Pancreas (tissue), 10 donors: ENCODE measurements around the gene HAND2. TPM values are rescaled to one million over a fixed set of nuclear protein-coding genes. Genes with fewer than 3 reads are reported as not detected.

Source experiments
- ATAC-seq, 4 donors: fragments of 200-7000 bp; cut with Tn5 transposase; one replicate each; pipeline versions ENCODE4 v1.8.0 to v1.9.1; 2020; ENCODE audit warnings: mild to moderate bottlenecking in 4 of 4, moderate library complexity in 4 of 4
- DNase-seq, 6 donors: peaks; one replicate each; pipeline ENCODE4 v3.0.0-alpha.2; 2020
- FAIRE-seq: peaks from 2 replicates; lab custom pipeline; 2012; peaks lifted over from hg19 to GRCh38; lab: Jason Lieb, UNC
- H3K27ac ChIP-seq, 4 donors: fragments of 200-600 bp; sonication (generic); 1 replicate in 3 of 4; 2 replicates in 1 of 4; pipeline versions ENCODE4 v1.5.0 to v1.8.0; 2020
- H3K27me3 ChIP-seq, 4 donors: fragments of 200-600 bp; one replicate each; pipeline ENCODE4 v1.8.0; 2021
- H3K36me3 ChIP-seq, 3 donors: fragments of 200-600 bp; sonication (generic) in 1 of 3; one replicate each; pipeline versions ENCODE4 v1.5.0 to v1.8.0; 2020 to 2021
- H3K4me1 ChIP-seq, 3 donors: fragments of 200-600 bp; one replicate each; pipeline ENCODE4 v1.8.0; 2021
- H3K4me3 ChIP-seq, 4 donors: fragments of 200-600 bp; sonication (generic) in 2 of 4; one replicate each; pipeline versions ENCODE4 v1.5.0 to v1.8.0; 2020 to 2021
- H3K9me3 ChIP-seq, 4 donors: fragments of 200-600 bp; one replicate each; pipeline ENCODE4 v1.8.0; 2021
- CTCF ChIP-seq, 4 donors: fragments of 200-600 bp; sonication (generic) in 3 of 4; IDR thresholded peaks; one replicate each; pipeline versions ENCODE4 v1.5.0 to v1.8.0; 2021; ENCODE audit warnings: antibody characterized with exemption in 4 of 4
- WGBS, 2 donors: extraction: QIAGEN DNeasy Blood & Tissue Kit; methylation state at CpG; one replicate each; pipeline ENCODE4 v1.1.7; 2013; 5-methylcytosine and 5-hydroxymethylcytosine counted together
- intact Hi-C, 3 donors: fragments of 100-400 bp; cut with DNase I; formaldehyde crosslinking; loops; one replicate each; pipeline versions ENCODE4 v1.11.1 to v1.14.2; 2022
- polyA plus RNA-seq, 2 donors: library from polyadenylated mRNA; stranded (reverse); fragments of 200-250 nt; gene quantifications; one replicate each; pipeline ENCODE4 v1.2.3, GENCODE V29; 2013
- total RNA-seq, 6 donors: library from RNA; stranded (reverse); fragmentation: NEBNext Ultra II Directional in 4 of 6; extraction: Animal tissue kit (Norgen Biotek cat#: 25700) in 4 of 6; gene quantifications; one replicate each; pipeline versions ENCODE4 v1.2.1 to v1.2.4, GENCODE V29; 2021 to 2023
- donor health status: healthy with polysubstance abuse.
- donor health status: DM: no; HTN: no; CAD: no; lungs with moderate emphysema.
- donor health status: DM: no; HTN: no; CAD: no.
- donor health status: control.
- donor health status: control.
- donor health status: Bipolar disorder and iron deficiency.
- donor health status: DM: yes; HTN: yes; CAD: no.
- donor health status: DM: no; HTN: no; CAD: no.
- donor health status: DM: no; HTN: no; CAD: no.
- donor health status: DM: yes; HTN: yes; CAD: no.

The HAND2 gene
- total and polyA plus RNA-seq, 8 donors: 1.7 to 11.4 (median 3.5) TPM

GRCh38 chr4:173573725-173574124 is 43.7 kb upstream of the HAND2 start:
- WGBS, 2 donors: 64 to 78% methylated on average over 1 of the region's 1 CpG
- DNase-seq (no peak), ATAC-seq (no peak), FAIRE-seq (peak; percentile 59)
- no peaks in the 10 kb centered on the region for H3K36me3 ChIP-seq
- no peak for TF ChIP-seq CTCF (IDR thresholded peaks at IDR 0.05)
- intact Hi-C loops: no loop called here
- H3K4me3 ChIP-seq: no peak overlapping the region
- no peaks in the 10 kb centered on the region for H3K27me3 ChIP-seq
- H3K9me3 ChIP-seq: no peaks in the 10 kb centered on the region
- H3K27ac ChIP-seq: no peak overlapping the region
- H3K4me1 ChIP-seq: no peaks in the 10 kb centered on the region

- no peak for FAIRE-seq
Observed at GRCh38 chr4:173573286-173573685, 43.3 kb upstream of the HAND2 start.

GRCh38 chr4:173572493-173573129 is 42.6 kb upstream of the HAND2 start:
- WGBS, 2 donors: 66 to 80% methylated on average over 3 of the region's 3 CpGs
- ATAC-seq (no peak), DNase-seq (no peak), FAIRE-seq (no peak)
- Histone ChIP-seq H3K4me3 (no peak overlapping the region), H3K4me1 (no peaks in the 10 kb centered on the region), H3K27ac (no peak overlapping the region), H3K27me3 (no peaks in the 10 kb centered on the region), H3K36me3 (no peaks in the 10 kb centered on the region), H3K9me3 (no peaks in the 10 kb centered on the region)
- TF ChIP-seq CTCF (IDR thresholded peaks at IDR 0.05): no peak
- intact Hi-C loops: no loop called here

More at GRCh38 chr4:173573286-173573685, 43.3 kb upstream of the HAND2 start:
- ATAC-seq: no peak
- H3K27me3 ChIP-seq: no peaks in the 10 kb centered on the region
- H3K9me3 ChIP-seq: no peaks in the 10 kb centered on the region
- DNase-seq: no peak
- H3K36me3 ChIP-seq: no peaks in the 10 kb centered on the region
- no peak overlapping the region for H3K4me3 ChIP-seq
- intact Hi-C loops: no loop called here
- no peak overlapping the region for H3K27ac ChIP-seq
- WGBS, 2 donors: 69 to 70% methylated on average over 4 of the region's 4 CpGs
- no peak for TF ChIP-seq CTCF (IDR thresholded peaks at IDR 0.05)
- H3K4me1 ChIP-seq: no peaks in the 10 kb centered on the region

- no peaks in the 10 kb centered on the region for H3K9me3 ChIP-seq
- DNase-seq: no peak
- no peak for TF ChIP-seq CTCF (IDR thresholded peaks at IDR 0.05)
- no peak for ATAC-seq
- 58% methylated on average over 2 of the region's 2 CpGs for WGBS, 2 donors
- H3K27me3 ChIP-seq: no peaks in the 10 kb centered on the region
- no peaks in the 10 kb centered on the region for H3K36me3 ChIP-seq
- H3K27ac ChIP-seq: no peak overlapping the region
- no peak for FAIRE-seq
- intact Hi-C loops: no loop called here
- no peaks in the 10 kb centered on the region for H3K4me1 ChIP-seq
- H3K4me3 ChIP-seq: no peak overlapping the region
Observed at GRCh38 chr4:173571620-173572019, 41.6 kb upstream of the HAND2 start.

GRCh38 chr4:173565281-173565680 is 35.3 kb upstream of the HAND2 start:
- no peak for TF ChIP-seq CTCF (IDR thresholded peaks at IDR 0.05)
- FAIRE-seq: no peak
- no peak overlapping the region for H3K27ac ChIP-seq
- no peaks in the 10 kb centered on the region for H3K27me3 ChIP-seq
- H3K4me1 ChIP-seq: no peaks in the 10 kb centered on the region
- no peaks in the 10 kb centered on the region for H3K36me3 ChIP-seq
- WGBS, 2 donors: 84 to 91% methylated on average over 2 of the region's 2 CpGs
- no peak for ATAC-seq
- H3K4me3 ChIP-seq: no peak overlapping the region
- H3K9me3 ChIP-seq: no peaks in the 10 kb centered on the region
- intact Hi-C loops: no loop called here
- no peak for DNase-seq
